ENCODE results near the gene MYRIP.

GRCh38 chr3:40232626-40233025 lies 423.2 kb downstream of the MYRIP start:
- TF ChIP-seq, protein P1, sequence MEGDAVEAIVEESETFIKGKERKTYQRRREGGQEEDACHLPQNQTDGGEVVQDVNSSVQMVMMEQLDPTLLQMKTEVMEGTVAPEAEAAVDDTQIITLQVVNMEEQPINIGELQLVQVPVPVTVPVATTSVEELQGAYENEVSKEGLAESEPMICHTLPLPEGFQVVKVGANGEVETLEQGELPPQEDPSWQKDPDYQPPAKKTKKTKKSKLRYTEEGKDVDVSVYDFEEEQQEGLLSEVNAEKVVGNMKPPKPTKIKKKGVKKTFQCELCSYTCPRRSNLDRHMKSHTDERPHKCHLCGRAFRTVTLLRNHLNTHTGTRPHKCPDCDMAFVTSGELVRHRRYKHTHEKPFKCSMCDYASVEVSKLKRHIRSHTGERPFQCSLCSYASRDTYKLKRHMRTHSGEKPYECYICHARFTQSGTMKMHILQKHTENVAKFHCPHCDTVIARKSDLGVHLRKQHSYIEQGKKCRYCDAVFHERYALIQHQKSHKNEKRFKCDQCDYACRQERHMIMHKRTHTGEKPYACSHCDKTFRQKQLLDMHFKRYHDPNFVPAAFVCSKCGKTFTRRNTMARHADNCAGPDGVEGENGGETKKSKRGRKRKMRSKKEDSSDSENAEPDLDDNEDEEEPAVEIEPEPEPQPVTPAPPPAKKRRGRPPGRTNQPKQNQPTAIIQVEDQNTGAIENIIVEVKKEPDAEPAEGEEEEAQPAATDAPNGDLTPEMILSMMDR (IDR thresholded peaks at IDR 0.05; ENCODE audit: low read depth, low read length, poor library complexity, severe bottlenecking): no peak
- TF ChIP-seq EZH2phosphoT487 (IDR thresholded peaks at IDR 0.05; ENCODE audit: borderline replicate concordance, low read length): no peak

Measured in DOHH2 (cell line).